ENCODE measurements around the gene EP400. TPM values are rescaled to one million over a fixed set of nuclear protein-coding genes. Genes with fewer than 3 reads are reported as not detected.

EP400 gene
- total RNA-seq, 1 experiment from 2014 or later = 61.7 TPM

DNA sequence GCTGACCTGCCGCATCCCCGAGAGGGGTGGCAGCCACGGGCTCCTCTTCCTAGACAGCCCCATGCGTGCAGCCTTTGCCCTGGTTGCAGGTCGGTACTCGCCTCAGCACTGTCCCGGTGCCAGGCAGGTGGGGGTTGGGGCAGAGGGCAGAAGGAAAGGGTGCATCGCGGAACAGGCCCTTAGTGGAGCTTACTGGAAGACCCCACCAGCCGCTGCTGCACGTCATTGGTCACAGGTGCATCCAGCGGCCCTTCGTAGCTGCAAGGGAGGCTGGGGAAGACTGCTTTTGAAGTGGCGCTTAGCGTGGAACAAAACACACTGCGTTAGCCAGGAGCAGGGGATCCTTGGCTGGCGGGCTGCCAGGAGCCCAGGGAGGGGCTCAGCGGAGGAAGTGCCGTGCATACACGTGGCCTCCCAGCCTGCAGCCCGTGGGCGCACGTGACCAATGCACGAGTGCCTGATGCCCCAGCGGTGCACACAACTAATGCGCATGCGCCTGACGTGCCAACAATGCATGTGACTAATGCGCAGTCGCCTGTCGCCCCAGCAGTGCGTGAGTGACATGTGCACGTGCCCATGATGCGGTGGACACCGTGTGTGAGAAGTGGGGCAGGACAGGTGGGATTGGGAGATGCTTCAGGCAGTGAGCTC, 5.0 kb upstream of the EP400 start:
- Mint-ChIP-seq H3K4me1 (peaks cover 3 to 8% of the 10 kb centered on the region in 2 experiments), H3K27me3 (ENCODE audit: low read depth) (peaks cover 2% of the 10 kb centered on the region), H3K36me3 (ENCODE audit: insufficient read depth in 1 of 3, low read depth in 3 of 3) (peaks cover 34 to 60% (median 47%) of the 10 kb centered on the region in 3 experiments; a peak in 6 of 7 replicates), H3K9me3 (no peaks in the 10 kb centered on the region), H3K4me3 (no peak overlapping the region), H3K27ac (peak overlapping the region in 2 of 3 experiments; percentile 56 to 81; a peak in 3 of 7 replicates)
- Histone ChIP-seq H3K23ac (ENCODE audit: insufficient read length, low read depth, low read length) (no peak overlapping the region), H4K20me1 (ENCODE audit: control insufficient read depth, insufficient read depth, insufficient read length) (no peaks in the 10 kb centered on the region), H2AK5ac (ENCODE audit: insufficient read length, low read length) (no peak overlapping the region), H3K4ac (ENCODE audit: low read depth, low read length) (no peak overlapping the region), H3K9ac (ENCODE audit: extremely low read depth, insufficient read length, low read length) (no peak overlapping the region), H2BK5ac (ENCODE audit: insufficient read length, low read length) (no peak overlapping the region), H3K23me2 (ENCODE audit: insufficient read length, low read depth, low read length, poor library complexity, severe bottlenecking) (no peaks in the 10 kb centered on the region), H3K56ac (ENCODE audit: insufficient read length, low read depth, low read length) (no peak overlapping the region), H2BK12ac (ENCODE audit: insufficient read length, low read depth, low read length) (no peak overlapping the region), H3K14ac (ENCODE audit: insufficient read depth, low read length) (no peak overlapping the region), H3K4me1 (ENCODE audit: insufficient read depth, low read length) (peaks cover 4% of the 10 kb centered on the region; the same call in 1 of the 2 replicates), H2AFZ (ENCODE audit: low read length) (no peak overlapping the region), H3K4me2 (ENCODE audit: insufficient read depth, insufficient read length, low read length) (no peak overlapping the region), H2BK120ac (ENCODE audit: low read depth, low read length, poor library complexity, severe bottlenecking) (no peak overlapping the region), H3K27me3 (ENCODE audit: insufficient read depth, low read length) (no peaks in the 10 kb centered on the region), H3K79me2 (ENCODE audit: insufficient read depth, low read length) (no peaks in the 10 kb centered on the region), H2BK20ac (ENCODE audit: low read depth, low read length, poor library complexity, severe bottlenecking) (no peak overlapping the region), H4K8ac (replicated peaks; ENCODE audit: insufficient read length, low read depth, low read length) (no peak overlapping the region), H2BK15ac (ENCODE audit: low read depth, low read length) (no peak overlapping the region), H4K5ac (ENCODE audit: insufficient read length, low read depth, low read length) (no peak overlapping the region), H3K9me3 (ENCODE audit: control insufficient read depth, low read depth, low read length) (no peaks in the 10 kb centered on the region), H4K91ac (ENCODE audit: insufficient read length, low read depth, low read length) (no peak overlapping the region), H3K27ac (ENCODE audit: insufficient read length, low read depth, low read length) (no peak overlapping the region), H3K79me1 (ENCODE audit: insufficient read depth, low read depth, low read length, poor library complexity, severe bottlenecking) (no peaks in the 10 kb centered on the region), H3T11ph (ENCODE audit: low read length) (no peak overlapping the region), H3K18ac (ENCODE audit: insufficient read length, low read depth, low read length) (no peak overlapping the region)
- DNase-seq = peak; percentile 38
- TF ChIP-seq, protein P1, sequence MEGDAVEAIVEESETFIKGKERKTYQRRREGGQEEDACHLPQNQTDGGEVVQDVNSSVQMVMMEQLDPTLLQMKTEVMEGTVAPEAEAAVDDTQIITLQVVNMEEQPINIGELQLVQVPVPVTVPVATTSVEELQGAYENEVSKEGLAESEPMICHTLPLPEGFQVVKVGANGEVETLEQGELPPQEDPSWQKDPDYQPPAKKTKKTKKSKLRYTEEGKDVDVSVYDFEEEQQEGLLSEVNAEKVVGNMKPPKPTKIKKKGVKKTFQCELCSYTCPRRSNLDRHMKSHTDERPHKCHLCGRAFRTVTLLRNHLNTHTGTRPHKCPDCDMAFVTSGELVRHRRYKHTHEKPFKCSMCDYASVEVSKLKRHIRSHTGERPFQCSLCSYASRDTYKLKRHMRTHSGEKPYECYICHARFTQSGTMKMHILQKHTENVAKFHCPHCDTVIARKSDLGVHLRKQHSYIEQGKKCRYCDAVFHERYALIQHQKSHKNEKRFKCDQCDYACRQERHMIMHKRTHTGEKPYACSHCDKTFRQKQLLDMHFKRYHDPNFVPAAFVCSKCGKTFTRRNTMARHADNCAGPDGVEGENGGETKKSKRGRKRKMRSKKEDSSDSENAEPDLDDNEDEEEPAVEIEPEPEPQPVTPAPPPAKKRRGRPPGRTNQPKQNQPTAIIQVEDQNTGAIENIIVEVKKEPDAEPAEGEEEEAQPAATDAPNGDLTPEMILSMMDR (conservative IDR thresholded peaks at IDR 0.05) = no peak
- no CpG with 5 or more reads among the region's 35 CpGs for WGBS (ENCODE audit: extremely low coverage, insufficient read length, low lambda C conversion rate)
